NCI-H2029 treated with DMSO at 0.1 percent for 48 hours (cell line): ENCODE data around the gene OCIAD2.
"Not testable (repeated sequence)": the region's sequence is repeated elsewhere in the genome, so short reads cannot be mapped to it uniquely, and the experiment has no call there.

Source experiments
- DNase-seq: peaks from one replicate; lab custom pipeline; 2025; lab: John Stamatoyannopoulos, UW

Gene OCIAD2

GRCh38 chr4:48906206-48907173 is at the start of gene OCIAD2:
OCIAD2 (minus strand) TSS chr4:48906774; CDS start chr4:48904549, 2,225 bp downstream.
- peak; percentile 85 for DNase-seq

DNA sequence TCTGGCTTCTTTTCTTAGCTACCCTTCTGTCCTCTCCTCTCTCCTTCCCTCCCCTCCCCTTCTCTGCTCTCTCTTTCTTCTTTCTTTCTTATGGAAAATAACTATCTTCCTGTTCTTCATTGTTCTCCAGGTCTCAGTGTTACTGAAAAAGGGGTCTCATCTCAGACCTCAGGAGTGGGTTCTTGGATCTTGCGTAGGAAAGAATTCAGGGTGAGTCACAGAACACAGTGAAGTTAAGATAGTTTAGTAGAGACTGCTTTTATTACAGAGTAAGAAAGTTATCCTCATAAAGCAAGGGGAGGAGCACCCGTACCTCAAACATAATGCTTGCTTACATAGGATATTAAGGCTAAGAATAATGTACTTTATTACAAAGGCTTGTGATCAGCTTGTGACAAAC is 47.7 kb upstream of the OCIAD2 start:
- no peak for DNase-seq

- DNase-seq: no peak
These were observed 43.1 kb upstream of the OCIAD2 start for GRCh38 chr4:48949518-48950219.

- DNase-seq: no peak
These were observed 42.5 kb upstream of the OCIAD2 start for GRCh38 chr4:48949086-48949485.

- DNase-seq: no peak
These were observed 41.2 kb upstream of the OCIAD2 start for GRCh38 chr4:48947731-48948130.

- DNase-seq: no peak
These were observed 39.4 kb upstream of the OCIAD2 start for GRCh38 chr4:48945981-48946380.

- no peak for DNase-seq
These were observed 38.2 kb upstream of the OCIAD2 start for GRCh38 chr4:48944756-48945241.

DNA sequence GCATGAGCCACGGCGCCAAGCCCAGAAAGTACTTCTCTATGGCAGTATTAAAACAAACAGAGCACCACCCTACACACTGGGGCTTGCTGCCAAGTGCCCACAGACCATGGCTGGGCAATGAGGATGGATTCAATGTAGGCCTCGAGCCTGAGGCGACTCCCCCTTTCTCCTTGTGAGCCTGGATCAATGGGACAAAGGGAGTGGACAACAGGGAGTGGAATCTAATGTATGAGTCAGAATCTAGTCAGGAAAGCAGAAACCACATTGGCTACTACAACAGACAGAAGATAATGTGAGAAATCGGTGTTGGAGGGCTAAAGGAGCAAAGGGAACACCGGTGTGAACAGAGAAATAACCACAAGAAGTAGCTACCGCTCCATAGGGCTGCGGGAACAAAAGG is 37.7 kb upstream of the OCIAD2 start:
- peak; percentile 23 for DNase-seq

DNA sequence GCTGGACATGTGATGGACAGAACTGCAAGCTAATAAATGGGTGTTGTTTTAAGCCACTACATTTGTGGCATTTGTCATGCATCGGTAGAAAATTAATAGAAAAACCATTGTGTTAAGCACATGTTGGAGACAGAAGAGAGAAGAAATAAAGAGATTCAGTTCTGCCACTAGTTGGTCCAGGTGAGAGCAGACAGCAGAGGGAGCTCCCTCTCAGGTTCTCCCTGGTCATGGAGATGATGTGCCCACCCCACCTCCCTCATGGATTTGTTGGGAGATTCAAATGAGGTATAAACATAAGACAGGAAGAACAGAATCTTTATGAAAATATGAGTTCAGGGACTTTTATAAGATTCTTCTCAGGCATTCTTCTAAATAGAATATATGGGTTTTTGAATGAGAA is 36.8 kb upstream of the OCIAD2 start:
- DNase-seq: no peak

DNA sequence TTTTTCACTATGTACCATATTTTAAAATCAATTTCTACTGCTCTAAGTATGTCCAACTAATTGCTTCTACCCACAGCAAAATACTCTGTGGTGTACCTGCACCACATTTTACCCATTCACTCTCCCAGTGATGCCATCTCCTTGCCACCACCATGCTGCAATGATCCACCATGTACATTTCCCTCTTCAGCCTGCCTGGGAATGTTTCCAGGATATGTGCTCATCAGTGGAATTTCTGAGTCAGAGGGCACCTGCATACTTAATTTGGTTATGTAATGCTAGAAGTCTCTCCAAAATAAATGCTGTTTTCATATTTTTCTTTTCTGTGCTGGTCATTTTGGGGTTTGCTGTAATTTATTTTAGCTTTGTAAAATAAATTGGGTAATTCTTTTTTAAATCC is 33.2 kb upstream of the OCIAD2 start:
- no peak for DNase-seq

DNA sequence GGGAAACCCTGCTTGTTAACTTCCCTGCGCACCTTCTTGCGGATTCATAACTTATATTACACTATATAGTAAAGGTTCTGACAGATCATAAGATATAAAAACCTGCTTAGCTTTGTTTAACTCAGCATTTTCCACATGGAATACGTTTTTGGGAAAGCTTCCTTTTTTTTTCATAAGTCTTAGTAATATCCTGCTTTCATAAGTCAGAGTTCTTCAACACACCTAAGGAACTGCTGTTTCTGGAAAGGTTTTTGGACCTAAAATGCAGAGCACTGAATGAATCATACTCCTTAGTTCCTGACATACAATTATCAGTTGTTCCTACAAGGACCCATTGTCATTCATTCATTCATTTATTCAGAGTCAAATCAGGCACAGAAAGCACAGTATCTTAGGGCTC is 32.3 kb upstream of the OCIAD2 start:
- DNase-seq: no peak

DNA sequence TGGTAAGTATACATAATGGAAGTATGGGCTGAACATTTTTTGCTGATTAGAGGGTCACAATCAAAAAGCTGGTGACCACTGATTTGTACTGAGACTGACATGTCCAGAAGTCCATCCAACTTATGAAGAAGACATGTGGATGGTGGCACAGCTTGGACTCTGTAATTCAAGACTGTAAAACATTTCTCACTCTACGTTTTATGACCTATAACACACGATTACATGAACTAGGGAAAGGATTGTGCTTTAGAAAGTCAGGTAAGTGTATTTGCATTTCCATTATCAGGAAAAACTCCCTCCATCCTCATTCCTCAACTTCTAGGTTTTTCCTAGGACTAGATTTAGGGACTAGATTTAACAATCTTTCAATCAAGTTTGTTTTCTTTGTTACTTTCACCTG is 30.5 kb upstream of the OCIAD2 start:
- no peak for DNase-seq

GRCh38 chr4:48931459-48931858 is 24.9 kb upstream of the OCIAD2 start:
- DNase-seq: no peak

DNA sequence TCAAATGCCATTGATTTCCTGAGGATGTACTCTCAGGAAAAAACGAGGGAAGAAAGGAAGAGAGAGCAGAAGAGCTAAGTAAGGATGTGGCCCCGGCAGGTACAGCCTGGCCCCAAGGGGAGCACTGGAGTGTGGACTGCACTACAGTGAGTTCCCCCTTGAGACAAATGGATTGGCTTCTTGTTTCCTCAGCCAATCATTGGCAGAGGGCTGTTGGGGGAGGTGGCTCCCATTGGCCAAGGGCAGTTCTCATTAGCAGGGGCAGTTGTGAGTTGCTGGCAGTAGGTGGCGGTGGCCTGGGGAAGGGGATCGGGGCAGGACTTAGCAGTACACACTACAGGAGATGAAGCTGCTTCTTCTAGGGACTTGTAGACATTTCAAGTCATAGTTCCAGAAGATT is 24.1 kb upstream of the OCIAD2 start:
- DNase-seq: no peak

DNA sequence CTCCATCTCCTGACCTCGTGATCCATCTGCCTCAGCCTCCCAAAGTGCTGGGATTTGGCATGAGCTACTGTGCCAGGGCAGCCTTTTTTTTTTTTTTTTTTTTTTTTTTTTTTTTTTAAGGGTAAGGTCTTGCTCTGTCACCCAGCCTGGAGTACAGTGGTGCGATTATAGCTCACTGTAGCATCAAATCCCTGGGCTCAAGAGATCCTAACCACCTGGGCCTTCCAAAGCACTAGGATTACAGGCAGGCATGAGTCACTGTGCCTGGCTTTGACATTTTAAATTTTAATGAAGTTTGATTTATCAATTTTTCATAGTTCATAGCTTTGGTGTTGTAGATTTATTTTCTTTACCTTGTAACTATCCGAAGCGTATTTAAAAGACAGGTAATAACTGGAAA is 17.8 kb upstream of the OCIAD2 start:
- no peak for DNase-seq

GRCh38 chr4:48923065-48923464 is 16.5 kb upstream of the OCIAD2 start:
- not testable (repeated sequence) for DNase-seq

DNA sequence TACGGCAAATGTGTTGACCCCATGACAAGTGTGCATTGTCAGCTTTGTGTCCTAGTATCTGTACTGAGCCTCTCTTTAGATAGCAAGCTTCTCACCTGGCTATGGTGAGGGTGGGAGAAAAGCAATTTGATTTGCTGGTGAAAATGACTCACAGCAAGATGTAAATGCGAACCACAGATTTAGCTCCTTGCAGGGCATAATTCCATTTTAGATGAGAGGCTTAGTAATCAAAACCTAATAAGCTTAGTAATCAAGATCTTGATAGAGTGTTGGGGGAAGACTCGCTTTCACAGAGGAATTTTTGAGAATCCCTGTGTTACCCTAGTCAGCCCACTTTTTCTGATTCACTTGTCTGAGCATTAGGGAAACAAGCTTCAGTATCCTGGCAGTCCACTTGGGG is 7.7 kb upstream of the OCIAD2 start:
- DNase-seq: no peak

GRCh38 chr4:48913346-48913745 is 6.8 kb upstream of the OCIAD2 start:
- DNase-seq: no peak

DNA sequence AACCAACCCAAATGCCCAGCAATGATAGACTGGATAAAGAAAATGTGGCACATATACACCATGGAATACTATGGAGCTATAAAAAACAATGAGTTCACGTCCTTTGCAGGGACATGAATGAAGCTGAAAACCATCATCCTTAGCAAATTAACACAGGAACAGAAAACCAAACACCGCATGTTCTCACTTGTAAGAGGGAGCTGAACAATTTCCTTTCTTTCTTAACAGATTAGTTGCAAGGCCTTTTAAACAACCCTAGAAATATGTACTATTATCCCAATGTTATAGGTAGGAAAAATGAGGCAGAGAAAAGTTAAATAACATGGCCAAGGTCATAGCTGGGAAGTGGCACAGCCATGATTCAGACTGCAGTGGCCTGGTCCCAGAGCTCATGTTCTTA is 5.8 kb upstream of the OCIAD2 start:
- DNase-seq: no peak

DNA sequence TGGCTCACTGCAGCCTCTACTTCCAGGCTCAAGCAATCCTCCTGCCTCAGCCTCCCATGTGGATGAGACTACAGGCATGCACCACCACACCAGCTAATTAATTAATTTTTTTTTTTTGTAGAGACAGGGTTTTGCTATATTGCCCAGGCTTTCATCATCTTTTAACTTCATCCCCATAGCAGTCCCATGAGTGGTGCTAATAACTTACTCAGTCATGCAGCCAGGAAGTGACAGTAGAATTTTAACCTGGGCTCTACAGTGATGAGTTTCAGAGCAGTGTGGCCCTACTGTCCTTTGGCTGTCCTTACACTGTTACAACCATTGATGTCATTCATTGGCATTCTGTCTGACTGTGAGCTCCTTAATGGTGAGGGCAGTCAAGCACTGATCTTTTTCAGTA is 3.9 kb upstream of the OCIAD2 start:
- no peak for DNase-seq

GRCh38 chr4:48909697-48910096 is 3.1 kb upstream of the OCIAD2 start:
- DNase-seq: no peak

GRCh38 chr4:48908687-48909086 is 2.1 kb upstream of the OCIAD2 start:
- DNase-seq: no peak
